Lower lobe of right lung (tissue), 2 donors: Measurements from ENCODE around the gene RAB40A. TPM values are rescaled to one million over a fixed set of nuclear protein-coding genes. Genes with fewer than 3 reads are reported as not detected.

Experiments
- ATAC-seq, 2 donors: fragments of 200-7000 bp; cut with Tn5 transposase; one replicate each; pipeline ENCODE4 v1.9.1; 2020 to 2022; ENCODE audit warnings: mild to moderate bottlenecking in 2 of 2, moderate library complexity in 2 of 2
- DNase-seq: peaks from one replicate; pipeline ENCODE4 v3.0.0-alpha.2; 2020
- H3K27ac ChIP-seq: fragments of 200-600 bp; one replicate; pipeline ENCODE4 v1.8.0; 2022
- H3K27me3 ChIP-seq: fragments of 200-600 bp; one replicate; pipeline ENCODE4 v1.8.0; 2022; ENCODE audit warnings: low read depth
- H3K36me3 ChIP-seq: fragments of 200-600 bp; one replicate; pipeline ENCODE4 v1.8.0; 2022; ENCODE audit warnings: mild to moderate bottlenecking
- H3K4me1 ChIP-seq: fragments of 200-600 bp; one replicate; pipeline ENCODE4 v1.8.0; 2022
- H3K4me3 ChIP-seq: fragments of 200-600 bp; one replicate; pipeline ENCODE4 v1.8.0; 2022; ENCODE audit warnings: mild to moderate bottlenecking
- H3K9me3 ChIP-seq: fragments of 200-600 bp; one replicate; pipeline ENCODE4 v1.8.0; 2022
- CTCF ChIP-seq: fragments of 200-600 bp; IDR thresholded peaks from one replicate; pipeline ENCODE4 v1.8.0; 2022; ENCODE audit warnings: antibody characterized with exemption, mild to moderate bottlenecking
- intact Hi-C: fragments of 100-400 bp; cut with DNase I; formaldehyde crosslinking; loops from one replicate; pipeline ENCODE4 v1.11.0; 2022
- total RNA-seq: library from RNA; stranded (reverse); fragmentation: NEBNext Ultra II Directional; extraction: Animal tissue kit (Norgen Biotek cat#: 25700); gene quantifications from one replicate; pipeline ENCODE4 v1.2.1, GENCODE V29; 2021
- donor health status: DM: no; HTN: yes; CAD: no; lungs with severe emphysema.

Gene RAB40A
- total RNA-seq, 1 donor from 2014 or later = 0.53 TPM

- ATAC-seq = no peak
- no peak for DNase-seq
- Histone ChIP-seq H3K27ac (peak overlapping the region; percentile 31), H3K27me3 (no peaks in the 10 kb centered on the region), H3K9me3 (no peaks in the 10 kb centered on the region), H3K4me1 (no peaks in the 10 kb centered on the region), H3K36me3 (no peaks in the 10 kb centered on the region), H3K4me3 (no peak overlapping the region)
- no peak for TF ChIP-seq CTCF
- intact Hi-C loops = loop anchor here (10.0 kb wide), 1 partner anchor 289 kb away; no protein-coding TSS in a partner anchor
These were observed 16.8 kb upstream of the RAB40A start for GRCh38 chrX:103536071-103536470.

GRCh38 chrX:103535206-103535605 lies 15.9 kb upstream of the RAB40A start:
- H3K36me3 ChIP-seq = no peaks in the 10 kb centered on the region
- no peaks in the 10 kb centered on the region for H3K9me3 ChIP-seq
- H3K4me3 ChIP-seq = no peak overlapping the region
- no peaks in the 10 kb centered on the region for H3K4me1 ChIP-seq
- ATAC-seq = no peak
- no peaks in the 10 kb centered on the region for H3K27me3 ChIP-seq
- no peak for DNase-seq
- peak overlapping the region; percentile 24 for H3K27ac ChIP-seq
- intact Hi-C loops = loop anchor here (10.0 kb wide), 1 partner anchor 290 kb away; no protein-coding TSS in a partner anchor
- TF ChIP-seq CTCF = no peak

- DNase-seq (peak; percentile 65), ATAC-seq (peak; percentile 73 to 86)
- Histone ChIP-seq H3K4me3 (peak overlapping the region; percentile 41), H3K4me1 (no peaks in the 10 kb centered on the region), H3K27ac (no peak overlapping the region), H3K9me3 (no peaks in the 10 kb centered on the region), H3K36me3 (no peaks in the 10 kb centered on the region), H3K27me3 (no peaks in the 10 kb centered on the region)
- peak; percentile 66 for TF ChIP-seq CTCF
- intact Hi-C loops = loop anchor here (10.0 kb wide), 1 partner anchor 291 kb away; no protein-coding TSS in a partner anchor
These were observed 14.4 kb upstream of the RAB40A start for GRCh38 chrX:103533511-103534216.

- no peaks in the 10 kb centered on the region for H3K27me3 ChIP-seq
- H3K36me3 ChIP-seq = no peaks in the 10 kb centered on the region
- intact Hi-C loops = loop anchor here (10.0 kb wide), 1 partner anchor 294 kb away; no protein-coding TSS in a partner anchor
- no peak for TF ChIP-seq CTCF
- DNase-seq = no peak
- H3K9me3 ChIP-seq = no peaks in the 10 kb centered on the region
- ATAC-seq = no peak
- no peak overlapping the region for H3K4me3 ChIP-seq
- H3K27ac ChIP-seq = no peak overlapping the region
- H3K4me1 ChIP-seq = no peaks in the 10 kb centered on the region
These were observed 11.7 kb upstream of the RAB40A start for GRCh38 chrX:103531002-103531401.

GRCh38 chrX:103530545-103530944 lies 11.3 kb upstream of the RAB40A start:
- Histone ChIP-seq H3K36me3 (no peaks in the 10 kb centered on the region), H3K9me3 (no peaks in the 10 kb centered on the region), H3K4me1 (no peaks in the 10 kb centered on the region), H3K4me3 (no peak overlapping the region), H3K27me3 (no peaks in the 10 kb centered on the region), H3K27ac (no peak overlapping the region)
- no peak for ATAC-seq
- no peak for TF ChIP-seq CTCF
- no peak for DNase-seq
- intact Hi-C loops = loop anchor here (10.0 kb wide), 1 partner anchor 294 kb away; no protein-coding TSS in a partner anchor
